ENCODE measurements around the gene KCTD1. TPM values are rescaled to one million over a fixed set of nuclear protein-coding genes. Genes with fewer than 3 reads are reported as not detected.

KCTD1 gene
- total and polyA plus RNA-seq, 11 donors = 4.8 to 21.8 (median 8.9) TPM

- no peak for DNase-seq
- Histone ChIP-seq H3K4me3 (no peak overlapping the region), H3K4me1 (peaks cover 0 to 26% (median 5%) of the 10 kb centered on the region in 12 donors), H3K27ac (no peak overlapping the region), H3K9me3 (no peaks in the 10 kb centered on the region), H3K36me3 (peaks cover 0 to 4% (median 0%) of the 10 kb centered on the region in 9 donors), H3K27me3 (no peaks in the 10 kb centered on the region)
- WGBS, 4 donors = 76 to 94% (median 89%) methylated on average over 9 to 10 of the region's 10 CpGs
- TF ChIP-seq POLR2A (IDR thresholded peaks at IDR 0.05) (no peak), CTCF (IDR thresholded peaks at IDR 0.05) (no peak)
- no peak for ATAC-seq
- intact Hi-C loops (cut with DNase I) = loop anchor here in 2 of 10 donors (5.0 to 10.0 kb wide), 2 partner anchors 49 to 181 kb away; no protein-coding TSS in a partner anchor
Observed at GRCh38 chr18:26466026-26466425, 82.3 kb downstream of the KCTD1 start.

GRCh38 chr18:26465431-26465830, 82.9 kb downstream of the KCTD1 start:
- no peak overlapping the region for H3K4me3 ChIP-seq
- ATAC-seq = no peak
- no peak for DNase-seq
- TF ChIP-seq CTCF (IDR thresholded peaks at IDR 0.05) = no peak
- no peak for TF ChIP-seq POLR2A (IDR thresholded peaks at IDR 0.05)
- no peaks in the 10 kb centered on the region for H3K27me3 ChIP-seq
- no peaks in the 10 kb centered on the region for H3K9me3 ChIP-seq
- peaks cover 0 to 27% (median 7%) of the 10 kb centered on the region in 12 donors for H3K4me1 ChIP-seq
- H3K36me3 ChIP-seq = peaks cover 0 to 4% (median 0%) of the 10 kb centered on the region in 9 donors
- 94 to 100% (median 97%) methylated on average over 12 of the region's 12 CpGs for WGBS, 4 donors
- no peak overlapping the region for H3K27ac ChIP-seq
- intact Hi-C loops (cut with DNase I) = loop anchor here in 2 of 10 donors (5.0 to 10.0 kb wide), 2 partner anchors 49 to 182 kb away; no protein-coding TSS in a partner anchor

DNA sequence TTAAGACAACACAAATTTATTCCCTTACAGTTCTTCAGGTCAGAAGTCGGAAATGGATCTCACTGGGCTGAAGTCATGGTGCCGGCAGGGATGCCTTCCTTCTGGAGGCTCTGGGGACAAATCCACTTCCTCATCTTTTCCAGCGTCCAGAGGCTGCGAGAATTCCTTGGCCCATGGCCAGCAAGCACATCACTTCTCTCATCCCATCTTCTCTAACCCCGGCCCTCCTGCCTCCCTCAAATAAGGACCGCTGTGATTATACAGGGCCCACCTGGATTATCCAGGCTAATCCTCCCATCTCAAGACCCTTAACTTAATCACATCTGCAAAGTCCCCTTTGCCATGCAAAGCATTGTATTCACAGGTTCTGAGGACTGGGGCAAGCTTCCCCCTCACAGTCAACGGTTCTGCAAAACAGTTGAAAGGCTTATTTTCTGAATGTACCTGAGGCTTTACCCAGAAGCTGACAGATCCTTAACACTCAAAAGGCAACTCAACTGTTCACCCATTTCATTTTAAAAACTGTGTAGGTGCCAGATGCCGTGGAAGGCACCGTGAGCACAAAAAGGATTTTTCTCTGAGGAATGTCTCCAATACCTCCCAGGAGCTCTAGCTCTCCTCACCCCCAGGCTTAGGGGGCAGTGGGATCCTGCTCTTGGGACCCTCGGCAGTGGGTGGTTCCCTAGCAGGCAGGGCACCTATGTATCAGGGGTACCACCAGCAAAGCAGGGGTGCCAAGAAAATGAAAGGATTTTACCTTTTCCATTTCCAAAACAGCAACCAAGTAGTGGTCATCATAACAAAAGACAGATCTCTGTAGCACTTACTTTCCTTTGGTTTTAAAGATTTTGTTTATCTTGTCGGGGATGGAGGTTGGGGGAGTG, 84.0 kb downstream of the KCTD1 start:
- H3K4me3 ChIP-seq = no peak overlapping the region
- TF ChIP-seq CTCF (IDR thresholded peaks at IDR 0.05) (no peak), POLR2A (IDR thresholded peaks at IDR 0.05) (no peak)
- intact Hi-C loops (cut with DNase I) = loop anchor here in 4 of 10 donors (5.0 to 10.0 kb wide), 4 partner anchors 48 to 193 kb away; no protein-coding TSS in a partner anchor
- peaks cover 0 to 5% (median 0%) of the 10 kb centered on the region in 9 donors for H3K36me3 ChIP-seq
- H3K27ac ChIP-seq = no peak overlapping the region
- no peaks in the 10 kb centered on the region for H3K9me3 ChIP-seq
- peaks cover 0 to 24% (median 7%) of the 10 kb centered on the region in 12 donors for H3K4me1 ChIP-seq
- WGBS, 4 donors = 70 to 77% (median 74%) methylated on average over 11 of the region's 11 CpGs
- DNase-seq = peak in 1 of 5 donors; percentile 36
- H3K27me3 ChIP-seq = no peaks in the 10 kb centered on the region
- no peak for ATAC-seq

DNA sequence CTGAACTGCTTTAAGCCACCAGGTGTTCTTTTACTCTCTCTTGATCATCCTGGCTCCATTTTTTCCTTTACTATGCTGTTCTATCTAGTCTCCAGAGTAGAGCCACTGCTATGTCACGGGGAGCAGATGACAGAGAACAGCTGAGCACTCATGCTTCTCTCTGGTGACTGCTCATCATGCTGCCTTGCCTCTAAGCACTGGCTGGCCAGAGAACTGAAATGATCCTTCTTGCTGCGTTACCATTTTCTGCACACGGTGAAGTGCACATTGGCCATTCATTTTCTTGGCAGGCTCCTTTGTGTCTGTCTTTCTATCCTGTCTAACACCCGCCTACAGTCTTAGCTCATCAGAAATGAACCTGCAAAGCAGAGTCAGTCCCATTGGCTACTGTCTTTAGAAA, 86.0 kb downstream of the KCTD1 start:
- TF ChIP-seq CTCF (IDR thresholded peaks at IDR 0.05) = no peak
- TF ChIP-seq POLR2A (IDR thresholded peaks at IDR 0.05) = no peak
- H3K27me3 ChIP-seq = no peaks in the 10 kb centered on the region
- 74 to 78% (median 77%) methylated on average over 4 of the region's 4 CpGs for WGBS, 4 donors
- intact Hi-C loops (cut with DNase I) = loop anchor here in 3 of 10 donors (5.0 to 10.0 kb wide), 3 partner anchors 50 to 195 kb away; no protein-coding TSS in a partner anchor
- no peak for DNase-seq
- H3K4me3 ChIP-seq = no peak overlapping the region
- H3K4me1 ChIP-seq = peaks cover 0 to 33% (median 9%) of the 10 kb centered on the region in 12 donors
- no peaks in the 10 kb centered on the region for H3K9me3 ChIP-seq
- peak overlapping the region in 1 of 12 donors; percentile 25 for H3K27ac ChIP-seq
- H3K36me3 ChIP-seq = peaks cover 0 to 15% (median 0%) of the 10 kb centered on the region in 9 donors
- peak in 2 of 4 donors; percentile 4 to 42 for ATAC-seq
